Thyroid gland (tissue), 4 donors: Measurements from ENCODE around the gene USP2. TPM values are rescaled to one million over a fixed set of nuclear protein-coding genes. Genes with fewer than 3 reads are reported as not detected.
"Not testable (repeated sequence)": the region's sequence is repeated elsewhere in the genome, so short reads cannot be mapped to it uniquely, and the experiment has no call there.

Experiments used
- DNase-seq, 2 donors: peaks; one replicate each; pipeline ENCODE4 v3.0.0-alpha.2; 2019
- H3K27ac ChIP-seq, 3 donors: fragments of 200-600 bp; sonication (generic); 1 replicate in 2 of 3; 2 replicates in 1 of 3; pipeline ENCODE4 v1.5.1; 2016 to 2019; ENCODE audit warnings: mild to moderate bottlenecking in 1 of 3, moderate library complexity in 1 of 3
- H3K27me3 ChIP-seq: fragments of 200-600 bp; sonication (generic); one replicate; pipeline ENCODE4 v1.5.1; 2019
- H3K36me3 ChIP-seq, 2 donors: fragments of 200-600 bp; sonication (generic); one replicate each; pipeline ENCODE4 v1.5.1; 2016 to 2019
- H3K4me1 ChIP-seq, 2 donors: fragments of 200-600 bp; sonication (generic); one replicate each; pipeline ENCODE4 v1.5.1; 2017 to 2019
- H3K4me3 ChIP-seq, 3 donors: fragments of 200-600 bp; sonication (generic); replicated peaks in 1 of 3; 1 replicate in 2 of 3; 2 replicates in 1 of 3; pipeline ENCODE4 v1.5.1; 2016; ENCODE audit warnings: mild to moderate bottlenecking in 1 of 3
- H3K9me3 ChIP-seq: fragments of 200-600 bp; sonication (generic); one replicate; pipeline ENCODE4 v1.5.1; 2017
- POLR2A ChIP-seq, 2 donors: fragments of 450-650 bp; IDR thresholded peaks; one replicate each; pipeline ENCODE4 v1.6.1; 2017; ENCODE audit warnings: antibody characterized with exemption in 2 of 2, mild to moderate bottlenecking in 2 of 2, moderate library complexity in 1 of 2
- WGBS, 2 donors: methylation state at CpG; one replicate each; pipeline ENCODE4 v1.1.5; 2017; 5-methylcytosine and 5-hydroxymethylcytosine counted together
- intact Hi-C: fragments of 100-400 bp; cut with DNase I; formaldehyde crosslinking; loops from one replicate; pipeline ENCODE4 v1.15.1; 2023
- total RNA-seq, 4 donors: library from RNA; depleted of rRNA; stranded (reverse); fragments of >200 nt; gene quantifications; one replicate each; pipeline ENCODE4 v1.2.3, GENCODE V29; 2016
- TF ChIP-seq, protein P1 (sequence below), 6 experiments: fragments of 200-600 bp in 3 of 6; fragments of 450-650 bp in 3 of 6; sonication (generic) in 3 of 6; IDR thresholded peaks; one replicate each; pipeline ENCODE4 v1.5.1; 2016 to 2019; ENCODE audit warnings: antibody characterized with exemption in 6 of 6, mild to moderate bottlenecking in 2 of 6, inconsistent platforms in 1 of 6, moderate library complexity in 1 of 6

The USP2 gene
- total RNA-seq, 4 donors from 2014 or later, result 2.0 to 5.3 (median 4.6) TPM

GRCh38 chr11:119406005-119406404 is 24.5 kb upstream of the USP2 start:
- no peak for DNase-seq
- Histone ChIP-seq H3K9me3 (no peaks in the 10 kb centered on the region), H3K27ac (no peak overlapping the region), H3K4me1 (no peaks in the 10 kb centered on the region), H3K4me3 (no peak overlapping the region), H3K27me3 (no peaks in the 10 kb centered on the region), H3K36me3 (no peaks in the 10 kb centered on the region)
- TF ChIP-seq POLR2A (IDR thresholded peaks at IDR 0.05), result no peak
- TF ChIP-seq, protein P1, sequence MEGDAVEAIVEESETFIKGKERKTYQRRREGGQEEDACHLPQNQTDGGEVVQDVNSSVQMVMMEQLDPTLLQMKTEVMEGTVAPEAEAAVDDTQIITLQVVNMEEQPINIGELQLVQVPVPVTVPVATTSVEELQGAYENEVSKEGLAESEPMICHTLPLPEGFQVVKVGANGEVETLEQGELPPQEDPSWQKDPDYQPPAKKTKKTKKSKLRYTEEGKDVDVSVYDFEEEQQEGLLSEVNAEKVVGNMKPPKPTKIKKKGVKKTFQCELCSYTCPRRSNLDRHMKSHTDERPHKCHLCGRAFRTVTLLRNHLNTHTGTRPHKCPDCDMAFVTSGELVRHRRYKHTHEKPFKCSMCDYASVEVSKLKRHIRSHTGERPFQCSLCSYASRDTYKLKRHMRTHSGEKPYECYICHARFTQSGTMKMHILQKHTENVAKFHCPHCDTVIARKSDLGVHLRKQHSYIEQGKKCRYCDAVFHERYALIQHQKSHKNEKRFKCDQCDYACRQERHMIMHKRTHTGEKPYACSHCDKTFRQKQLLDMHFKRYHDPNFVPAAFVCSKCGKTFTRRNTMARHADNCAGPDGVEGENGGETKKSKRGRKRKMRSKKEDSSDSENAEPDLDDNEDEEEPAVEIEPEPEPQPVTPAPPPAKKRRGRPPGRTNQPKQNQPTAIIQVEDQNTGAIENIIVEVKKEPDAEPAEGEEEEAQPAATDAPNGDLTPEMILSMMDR (IDR thresholded peaks at IDR 0.05), result no peak
- 92 to 96% methylated on average over 3 of the region's 3 CpGs for WGBS, 2 donors
- intact Hi-C loops, result no loop called here

GRCh38 chr11:119405448-119405847 is 24.0 kb upstream of the USP2 start:
- DNase-seq, H3K4me3 ChIP-seq, H3K9me3 ChIP-seq, intact Hi-C loops, H3K27ac ChIP-seq, H3K36me3 ChIP-seq, H3K4me1 ChIP-seq, H3K27me3 ChIP-seq: not testable (repeated sequence)
- 89 to 93% methylated on average over 6 of the region's 6 CpGs for WGBS, 2 donors

- intact Hi-C loops, result no loop called here
- H3K4me1 ChIP-seq, result no peaks in the 10 kb centered on the region
- no peaks in the 10 kb centered on the region for H3K9me3 ChIP-seq
- no peak overlapping the region for H3K4me3 ChIP-seq
- H3K27ac ChIP-seq, result no peak overlapping the region
- WGBS, 2 donors, result 87% methylated on average over 2 of the region's 2 CpGs
- H3K27me3 ChIP-seq, result no peaks in the 10 kb centered on the region
- no peak for DNase-seq
- H3K36me3 ChIP-seq, result no peaks in the 10 kb centered on the region
- no peak for TF ChIP-seq POLR2A (IDR thresholded peaks at IDR 0.05)
- TF ChIP-seq, protein P1 (IDR thresholded peaks at IDR 0.05), result no peak
These were observed 23.4 kb upstream of the USP2 start for GRCh38 chr11:119404872-119405271.

- H3K4me3 ChIP-seq, result no peak overlapping the region
- 76 to 90% methylated on average over 5 of the region's 5 CpGs for WGBS, 2 donors
- intact Hi-C loops, result no loop called here
These were observed 21.5 kb upstream of the USP2 start for GRCh38 chr11:119403021-119403420.

GRCh38 chr11:119402470-119402869 is 21.0 kb upstream of the USP2 start:
- Histone ChIP-seq H3K36me3 (no peaks in the 10 kb centered on the region), H3K27me3 (no peaks in the 10 kb centered on the region), H3K4me3 (no peak overlapping the region), H3K9me3 (no peaks in the 10 kb centered on the region), H3K27ac (no peak overlapping the region), H3K4me1 (no peaks in the 10 kb centered on the region)
- intact Hi-C loops, result no loop called here
- TF ChIP-seq, protein P1 (IDR thresholded peaks at IDR 0.05), result no peak
- TF ChIP-seq POLR2A (IDR thresholded peaks at IDR 0.05), result no peak
- WGBS, 2 donors, result 87 to 90% methylated on average over 8 of the region's 8 CpGs
- no peak for DNase-seq

More at GRCh38 chr11:119403021-119403420, 21.5 kb upstream of the USP2 start:
- no peaks in the 10 kb centered on the region for H3K27me3 ChIP-seq
- H3K4me1 ChIP-seq, result no peaks in the 10 kb centered on the region
- TF ChIP-seq, protein P1 (IDR thresholded peaks at IDR 0.05), result no peak
- TF ChIP-seq POLR2A (IDR thresholded peaks at IDR 0.05), result no peak
- H3K27ac ChIP-seq, result no peak overlapping the region
- no peaks in the 10 kb centered on the region for H3K9me3 ChIP-seq
- H3K36me3 ChIP-seq, result no peaks in the 10 kb centered on the region
- DNase-seq, result no peak

- no peak for DNase-seq
- Histone ChIP-seq H3K27me3 (no peaks in the 10 kb centered on the region), H3K9me3 (no peaks in the 10 kb centered on the region), H3K4me3 (no peak overlapping the region), H3K36me3 (no peaks in the 10 kb centered on the region), H3K4me1 (no peaks in the 10 kb centered on the region), H3K27ac (no peak overlapping the region)
- intact Hi-C loops, result no loop called here
- TF ChIP-seq POLR2A (IDR thresholded peaks at IDR 0.05), result no peak
- TF ChIP-seq, protein P1 (IDR thresholded peaks at IDR 0.05), result no peak
These were observed 19.4 kb upstream of the USP2 start for GRCh38 chr11:119400860-119401259.
